Esophagus squamous epithelium (tissue), 5 donors: Measurements from ENCODE around the gene UBA6. TPM values are rescaled to one million over a fixed set of nuclear protein-coding genes. Genes with fewer than 3 reads are reported as not detected.

Source experiments
- DNase-seq: peaks from one replicate; lab custom pipeline; 2025; lab: John Stamatoyannopoulos, UW
- H3K27ac ChIP-seq, 4 donors: fragments of 200-600 bp; sonication (generic); one replicate each; pipeline ENCODE4 v1.5.1; 2016 to 2019; ENCODE audit warnings: mild to moderate bottlenecking in 1 of 4
- H3K27me3 ChIP-seq, 4 donors: fragments of 200-600 bp; sonication (generic); 1 replicate in 3 of 4; 2 replicates in 1 of 4; pipeline versions ENCODE4 v1.5.1 to v1.6.0; 2017 to 2021; ENCODE audit warnings: antibody characterized with exemption in 1 of 4
- H3K36me3 ChIP-seq, 3 donors: fragments of 200-600 bp; sonication (generic); one replicate each; pipeline ENCODE4 v1.5.1; 2016 to 2019
- H3K4me1 ChIP-seq, 3 donors: fragments of 200-600 bp; sonication (generic); one replicate each; pipeline ENCODE4 v1.5.1; 2017 to 2019
- H3K4me3 ChIP-seq, 4 donors: fragments of 200-600 bp; sonication (generic); 1 replicate in 3 of 4; 2 replicates in 1 of 4; pipeline ENCODE4 v1.5.1; 2016 to 2019; ENCODE audit warnings: mild to moderate bottlenecking in 2 of 4, moderate library complexity in 1 of 4
- H3K9me3 ChIP-seq, 3 donors: fragments of 200-600 bp; sonication (generic); one replicate each; pipeline ENCODE4 v1.5.1; 2016 to 2019
- POLR2A ChIP-seq, 4 donors: fragments of 450-650 bp; IDR thresholded peaks; one replicate each; pipeline ENCODE4 v1.6.1; 2017; ENCODE audit warnings: antibody characterized with exemption in 4 of 4, mild to moderate bottlenecking in 4 of 4, moderate library complexity in 3 of 4
- WGBS, 2 donors: methylation state at CpG; one replicate each; pipeline ENCODE4 v1.1.5; 2018; 5-methylcytosine and 5-hydroxymethylcytosine counted together
- intact Hi-C: fragments of 100-400 bp; cut with DNase I; formaldehyde crosslinking; loops from one replicate; pipeline ENCODE4 v1.15.0; 2022
- total RNA-seq, 4 donors: library from RNA; depleted of rRNA; stranded (reverse); fragments of >200 nt; gene quantifications; one replicate each; pipeline ENCODE4 v1.1.0, GENCODE V29; 2016
- TF ChIP-seq, protein P1 (sequence below), 6 experiments: fragments of 450-650 bp in 4 of 6; fragments of 200-600 bp in 2 of 6; sonication (generic) in 2 of 6; IDR thresholded peaks; one replicate each; pipeline ENCODE4 v1.5.1; 2016 to 2019; ENCODE audit warnings: antibody characterized with exemption in 6 of 6, mild to moderate bottlenecking in 4 of 6, moderate library complexity in 4 of 6
- donor health status: DM: yes; HTN: yes; CAD: no.

Gene UBA6
- total RNA-seq, 4 donors from 2014 or later, result 51.5 to 103 (median 87.8) TPM

DNA sequence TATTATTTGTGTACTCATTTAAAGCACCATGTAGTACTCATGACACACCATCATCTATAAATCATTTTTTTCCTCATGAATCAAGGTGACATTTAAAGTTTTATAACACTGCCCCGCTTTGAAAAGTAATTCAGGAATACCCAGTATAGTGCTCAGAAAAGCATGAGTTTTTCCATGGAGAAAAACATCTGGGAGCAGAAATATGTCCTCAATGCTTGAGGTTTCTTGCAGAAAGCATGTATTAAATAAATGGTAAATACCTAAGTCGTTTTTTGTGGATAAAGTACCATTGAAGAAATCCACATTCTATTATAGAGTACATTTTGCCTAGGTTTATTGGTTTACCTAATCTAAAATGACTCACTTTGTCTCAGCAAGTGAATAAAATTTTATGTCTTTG lies 66.2 kb downstream of the UBA6 start:
- Histone ChIP-seq H3K4me1 (no peaks in the 10 kb centered on the region), H3K4me3 (no peak overlapping the region), H3K27me3 (no peaks in the 10 kb centered on the region), H3K9me3 (no peaks in the 10 kb centered on the region), H3K27ac (no peak overlapping the region), H3K36me3 (peaks cover 0 to 93% (median 4%) of the 10 kb centered on the region in 3 donors)
- intact Hi-C loops, result no loop called here
- TF ChIP-seq POLR2A (IDR thresholded peaks at IDR 0.05), result no peak
- TF ChIP-seq, protein P1, sequence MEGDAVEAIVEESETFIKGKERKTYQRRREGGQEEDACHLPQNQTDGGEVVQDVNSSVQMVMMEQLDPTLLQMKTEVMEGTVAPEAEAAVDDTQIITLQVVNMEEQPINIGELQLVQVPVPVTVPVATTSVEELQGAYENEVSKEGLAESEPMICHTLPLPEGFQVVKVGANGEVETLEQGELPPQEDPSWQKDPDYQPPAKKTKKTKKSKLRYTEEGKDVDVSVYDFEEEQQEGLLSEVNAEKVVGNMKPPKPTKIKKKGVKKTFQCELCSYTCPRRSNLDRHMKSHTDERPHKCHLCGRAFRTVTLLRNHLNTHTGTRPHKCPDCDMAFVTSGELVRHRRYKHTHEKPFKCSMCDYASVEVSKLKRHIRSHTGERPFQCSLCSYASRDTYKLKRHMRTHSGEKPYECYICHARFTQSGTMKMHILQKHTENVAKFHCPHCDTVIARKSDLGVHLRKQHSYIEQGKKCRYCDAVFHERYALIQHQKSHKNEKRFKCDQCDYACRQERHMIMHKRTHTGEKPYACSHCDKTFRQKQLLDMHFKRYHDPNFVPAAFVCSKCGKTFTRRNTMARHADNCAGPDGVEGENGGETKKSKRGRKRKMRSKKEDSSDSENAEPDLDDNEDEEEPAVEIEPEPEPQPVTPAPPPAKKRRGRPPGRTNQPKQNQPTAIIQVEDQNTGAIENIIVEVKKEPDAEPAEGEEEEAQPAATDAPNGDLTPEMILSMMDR (IDR thresholded peaks at IDR 0.05), result no peak
- WGBS, 2 donors, result 82 to 95% methylated on average over 2 of the region's 2 CpGs
- DNase-seq, result no peak

DNA sequence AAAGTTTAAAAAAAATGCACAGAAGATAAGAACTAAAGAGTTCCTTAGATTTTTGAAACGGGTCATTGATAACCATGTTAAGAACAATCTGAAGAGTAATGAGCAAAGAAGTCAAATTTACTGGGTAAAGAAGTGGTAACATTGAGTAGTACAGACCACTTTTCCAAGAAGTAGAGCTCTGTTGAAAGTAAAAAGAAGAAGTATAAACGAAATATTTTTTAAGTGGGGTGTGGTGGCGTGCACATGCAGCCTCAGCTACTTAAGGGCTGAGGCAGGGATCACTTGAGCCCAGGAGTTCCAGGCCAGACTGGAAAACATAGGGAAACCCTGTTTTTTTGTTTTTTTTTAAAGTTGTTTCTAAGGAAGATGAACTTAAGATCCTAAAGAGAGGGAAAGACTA lies 68.5 kb downstream of the UBA6 start:
- intact Hi-C loops, result no loop called here
- no peak for DNase-seq
- TF ChIP-seq POLR2A (IDR thresholded peaks at IDR 0.05), result no peak
- TF ChIP-seq, protein P1 (IDR thresholded peaks at IDR 0.05), result no peak
- H3K27me3 ChIP-seq, result no peaks in the 10 kb centered on the region
- H3K4me3 ChIP-seq, result no peak overlapping the region
- no peaks in the 10 kb centered on the region for H3K4me1 ChIP-seq
- 77 to 84% methylated on average over 3 of the region's 3 CpGs for WGBS, 2 donors
- no peaks in the 10 kb centered on the region for H3K9me3 ChIP-seq
- H3K36me3 ChIP-seq, result peaks cover 0 to 93% (median 4%) of the 10 kb centered on the region in 3 donors
- H3K27ac ChIP-seq, result no peak overlapping the region

DNA sequence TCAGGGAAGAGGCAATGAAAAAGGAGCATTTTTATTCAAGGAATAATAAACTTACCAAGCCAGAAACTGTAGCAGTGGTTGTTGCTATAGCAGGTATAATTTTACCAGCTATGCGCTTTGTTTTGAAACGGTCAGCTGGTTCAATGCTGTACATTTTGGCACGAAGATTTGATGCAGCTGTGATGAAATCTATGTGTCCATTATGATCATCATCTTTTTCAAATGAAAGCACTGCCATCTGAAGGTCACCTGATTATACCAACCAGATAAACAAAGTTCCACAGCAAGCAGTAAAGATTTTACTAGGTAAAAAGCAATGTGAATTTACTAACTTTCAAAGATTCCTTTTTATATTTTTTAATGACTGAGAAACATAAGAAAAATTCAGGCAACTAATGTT lies 76.0 kb downstream of the UBA6 start:
- intact Hi-C loops, result no loop called here
- no peak overlapping the region for H3K4me3 ChIP-seq
- H3K27ac ChIP-seq, result no peak overlapping the region
- 74 to 79% methylated on average over 3 of the region's 3 CpGs for WGBS, 2 donors
- no peaks in the 10 kb centered on the region for H3K4me1 ChIP-seq
- no peaks in the 10 kb centered on the region for H3K9me3 ChIP-seq
- peaks cover 0 to 98% (median 10%) of the 10 kb centered on the region in 3 donors for H3K36me3 ChIP-seq
- H3K27me3 ChIP-seq, result no peaks in the 10 kb centered on the region
- DNase-seq, result no peak
- TF ChIP-seq, protein P1 (IDR thresholded peaks at IDR 0.05), result no peak
- no peak for TF ChIP-seq POLR2A (IDR thresholded peaks at IDR 0.05)

DNA sequence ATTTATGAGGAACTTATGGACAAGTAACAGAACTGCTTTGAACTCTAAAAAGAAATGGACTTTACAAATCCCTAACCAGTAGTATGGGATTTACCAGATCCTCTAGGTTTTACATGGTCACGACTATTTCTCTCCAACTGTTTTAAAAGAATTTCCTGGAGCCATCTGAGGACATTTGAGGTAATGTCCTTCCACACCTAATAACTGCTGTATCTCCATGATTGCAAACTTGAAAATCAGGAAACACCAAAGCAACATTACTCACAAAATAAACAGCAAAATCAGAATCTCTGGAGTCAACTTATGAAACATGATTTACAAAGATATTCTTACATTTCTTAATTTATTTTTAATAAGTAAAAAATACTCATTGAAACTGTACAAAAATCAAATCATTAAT lies 84.5 kb downstream of the UBA6 start:
- TF ChIP-seq POLR2A (IDR thresholded peaks at IDR 0.05), result no peak
- TF ChIP-seq, protein P1 (IDR thresholded peaks at IDR 0.05), result no peak
- no peak for DNase-seq
- no peaks in the 10 kb centered on the region for H3K27me3 ChIP-seq
- H3K27ac ChIP-seq, result no peak overlapping the region
- WGBS, 2 donors, result 68 to 72% methylated on average over 1 of the region's 1 CpG
- intact Hi-C loops, result no loop called here
- no peaks in the 10 kb centered on the region for H3K4me1 ChIP-seq
- no peaks in the 10 kb centered on the region for H3K9me3 ChIP-seq
- H3K36me3 ChIP-seq, result peaks cover 0 to 59% (median 0%) of the 10 kb centered on the region in 3 donors
- H3K4me3 ChIP-seq, result no peak overlapping the region

DNA sequence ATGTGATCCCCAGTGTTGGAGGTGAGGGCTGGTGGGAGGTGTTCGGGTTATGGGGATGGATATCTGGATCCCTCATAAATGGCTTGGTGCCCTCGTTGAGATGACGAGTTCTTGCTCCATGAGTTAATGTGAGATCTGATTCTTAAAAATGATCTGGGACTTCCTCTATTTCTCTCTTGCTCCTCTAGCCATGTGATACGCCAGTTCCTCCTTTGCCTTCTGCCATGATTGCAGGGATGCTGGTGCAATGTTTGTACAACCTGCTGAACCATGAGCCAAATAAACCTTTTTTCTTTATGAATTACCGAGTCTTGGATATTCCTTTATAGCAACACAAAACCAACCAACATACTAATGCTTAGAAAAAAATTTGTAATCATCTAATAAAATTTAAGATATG lies 85.8 kb downstream of the UBA6 start:
- peaks cover 0 to 4% (median 0%) of the 10 kb centered on the region in 3 donors for H3K9me3 ChIP-seq
- no peaks in the 10 kb centered on the region for H3K27me3 ChIP-seq
- H3K36me3 ChIP-seq, result peaks cover 0 to 46% (median 0%) of the 10 kb centered on the region in 3 donors
- no peak overlapping the region for H3K27ac ChIP-seq
- no peak overlapping the region for H3K4me3 ChIP-seq
- TF ChIP-seq POLR2A (IDR thresholded peaks at IDR 0.05), result no peak
- TF ChIP-seq, protein P1 (IDR thresholded peaks at IDR 0.05), result no peak
- DNase-seq, result no peak
- intact Hi-C loops, result no loop called here
- 90 to 95% methylated on average over 5 of the region's 5 CpGs for WGBS, 2 donors
- H3K4me1 ChIP-seq, result no peaks in the 10 kb centered on the region
